ENCODE data around the gene LCP2.

The LCP2 gene

GRCh38 chr5:170283296-170283695 lies 14.3 kb downstream of the LCP2 start:
- Mint-ChIP-seq H3K4me3 (peak overlapping the region; percentile 30), H3K27ac (peak overlapping the region; percentile 92), H3K36me3 (ENCODE audit: low read depth) (peaks cover 75% of the 10 kb centered on the region), H3K4me1 (peaks cover 99% of the 10 kb centered on the region), H3K27me3 (no peaks in the 10 kb centered on the region), H3K9me3 (no peaks in the 10 kb centered on the region)
- DNase-seq (no peak), ATAC-seq (no peak)

GRCh38 chr5:170280011-170280493 lies 17.5 kb downstream of the LCP2 start:
- peak overlapping the region; percentile 92 for H3K27ac Mint-ChIP-seq
- H3K4me3 Mint-ChIP-seq: peak overlapping the region; percentile 57
- no peaks in the 10 kb centered on the region for H3K27me3 Mint-ChIP-seq
- H3K9me3 Mint-ChIP-seq: no peaks in the 10 kb centered on the region
- H3K4me1 Mint-ChIP-seq: peaks cover 97% of the 10 kb centered on the region
- ATAC-seq (no peak), DNase-seq (no peak)
- peaks cover 70% of the 10 kb centered on the region for H3K36me3 Mint-ChIP-seq (ENCODE audit: low read depth)

GRCh38 chr5:170279459-170279817 lies 18.1 kb downstream of the LCP2 start:
- Mint-ChIP-seq H3K27me3 (no peaks in the 10 kb centered on the region), H3K4me1 (peaks cover 97% of the 10 kb centered on the region), H3K36me3 (ENCODE audit: low read depth) (peaks cover 68% of the 10 kb centered on the region), H3K27ac (peak overlapping the region; percentile 92), H3K9me3 (no peaks in the 10 kb centered on the region), H3K4me3 (peak overlapping the region; percentile 57)
- DNase-seq: no peak
- no peak for ATAC-seq

- ATAC-seq: peak; percentile 82
- DNase-seq: peak; percentile 85
- H3K27ac Mint-ChIP-seq: peak overlapping the region; percentile 92
- H3K4me3 Mint-ChIP-seq: peak overlapping the region; percentile 67
- no peaks in the 10 kb centered on the region for H3K27me3 Mint-ChIP-seq
- H3K36me3 Mint-ChIP-seq (ENCODE audit: low read depth): peaks cover 68% of the 10 kb centered on the region
- no peaks in the 10 kb centered on the region for H3K9me3 Mint-ChIP-seq
- peaks cover 97% of the 10 kb centered on the region for H3K4me1 Mint-ChIP-seq
Measured at GRCh38 chr5:170278611-170279458, 18.7 kb downstream of the LCP2 start.

DNA sequence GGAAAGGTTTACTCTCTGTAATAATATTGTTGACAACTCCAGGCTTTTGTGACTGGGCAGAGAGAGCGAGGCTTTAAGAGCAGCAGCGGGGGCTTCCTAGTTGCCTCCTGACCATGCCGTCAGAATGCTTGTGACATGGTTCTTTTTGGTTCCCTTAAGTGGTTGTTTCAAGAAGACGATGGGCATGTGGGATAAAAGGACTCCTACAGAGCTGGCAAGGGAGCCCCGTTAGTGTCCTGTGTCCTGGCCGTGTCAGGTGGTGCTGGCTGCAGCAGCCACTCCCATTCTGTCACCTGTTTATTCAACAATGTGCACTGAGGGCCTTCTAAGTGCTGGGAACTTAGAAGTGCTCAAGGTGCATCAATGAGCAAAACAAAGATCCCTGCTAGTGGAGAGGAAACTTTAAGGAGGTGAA lies 19.7 kb downstream of the LCP2 start:
- no peak for DNase-seq
- Mint-ChIP-seq H3K27ac (peak overlapping the region; percentile 93), H3K4me3 (peak overlapping the region; percentile 60)

DNA sequence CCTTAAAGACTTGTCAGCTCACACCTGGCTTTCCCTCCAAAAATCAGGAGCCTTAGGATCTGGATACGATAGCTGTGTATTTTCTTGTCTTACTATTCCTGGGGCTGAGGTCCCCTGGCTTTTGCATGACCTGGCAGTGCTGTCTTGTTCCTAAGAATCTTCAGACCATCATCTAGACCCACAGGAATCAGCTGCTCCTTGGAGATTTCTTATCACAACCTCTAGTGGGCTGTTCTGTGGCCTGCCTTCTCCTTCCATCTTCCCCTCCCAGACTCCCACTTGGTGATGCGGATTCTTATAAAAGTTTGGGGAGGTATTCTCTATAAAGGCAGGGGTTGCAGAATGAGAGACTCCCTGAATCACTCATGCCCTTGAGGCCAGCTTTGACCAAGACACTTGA lies 21.4 kb downstream of the LCP2 start:
- H3K9me3 Mint-ChIP-seq: no peaks in the 10 kb centered on the region
- H3K4me1 Mint-ChIP-seq: peaks cover 96% of the 10 kb centered on the region
- ATAC-seq: no peak
- peak overlapping the region; percentile 60 for H3K4me3 Mint-ChIP-seq
- peak overlapping the region; percentile 93 for H3K27ac Mint-ChIP-seq
- no peaks in the 10 kb centered on the region for H3K27me3 Mint-ChIP-seq
- peaks cover 70% of the 10 kb centered on the region for H3K36me3 Mint-ChIP-seq (ENCODE audit: low read depth)
- DNase-seq: no peak

More for the DNA sequence above, 19.7 kb downstream of the LCP2 start:
- Mint-ChIP-seq H3K4me1 (peaks cover 97% of the 10 kb centered on the region), H3K36me3 (ENCODE audit: low read depth) (peaks cover 70% of the 10 kb centered on the region), H3K9me3 (no peaks in the 10 kb centered on the region), H3K27me3 (no peaks in the 10 kb centered on the region)
- ATAC-seq: no peak

DNA sequence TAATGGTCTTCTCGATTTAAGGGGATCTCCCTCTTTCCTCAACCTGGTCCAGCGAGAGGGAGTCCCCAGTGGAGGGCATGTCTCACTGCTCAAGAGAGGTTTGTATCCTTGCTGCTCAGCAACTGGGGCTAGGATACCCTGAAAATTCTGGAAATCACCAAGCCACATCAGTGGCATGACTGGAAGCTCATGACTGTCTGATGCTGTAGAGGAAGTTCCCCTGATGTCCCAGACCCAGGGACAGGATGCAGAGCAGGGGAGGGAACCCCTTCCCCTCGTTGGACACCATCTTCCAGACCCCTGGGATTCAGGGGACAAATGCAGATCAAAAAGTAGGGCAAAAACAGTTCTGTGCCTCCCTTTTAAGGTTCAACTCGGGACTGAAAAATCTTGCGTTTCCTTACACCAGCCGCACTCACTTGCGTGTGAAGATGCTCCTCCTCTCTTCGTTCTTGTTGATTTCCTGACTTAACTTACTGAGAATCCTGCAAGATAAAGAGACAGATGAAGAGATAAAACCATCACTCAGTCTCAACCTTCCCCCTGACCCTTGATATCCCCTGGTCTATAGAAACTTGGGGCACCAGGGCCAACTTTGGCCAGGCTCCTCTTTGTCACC lies 22.1 kb downstream of the LCP2 start:
- Mint-ChIP-seq H3K4me3 (peak overlapping the region; percentile 60), H3K27me3 (no peaks in the 10 kb centered on the region), H3K36me3 (ENCODE audit: low read depth) (peaks cover 74% of the 10 kb centered on the region), H3K9me3 (no peaks in the 10 kb centered on the region), H3K27ac (peak overlapping the region; percentile 93), H3K4me1 (peaks cover 96% of the 10 kb centered on the region)
- ATAC-seq (peak; percentile 4), DNase-seq (no peak)

- Mint-ChIP-seq H3K9me3 (no peaks in the 10 kb centered on the region), H3K4me1 (peaks cover 95% of the 10 kb centered on the region), H3K27ac (peak overlapping the region; percentile 93), H3K4me3 (peak overlapping the region; percentile 65), H3K36me3 (ENCODE audit: low read depth) (peaks cover 78% of the 10 kb centered on the region), H3K27me3 (no peaks in the 10 kb centered on the region)
- DNase-seq: no peak
- ATAC-seq: peak; percentile 5
Measured at GRCh38 chr5:170273968-170274710, 23.4 kb downstream of the LCP2 start.

- Mint-ChIP-seq H3K27ac (peak overlapping the region; percentile 90), H3K9me3 (no peaks in the 10 kb centered on the region), H3K4me1 (peaks cover 98% of the 10 kb centered on the region), H3K36me3 (ENCODE audit: low read depth) (peaks cover 88% of the 10 kb centered on the region), H3K4me3 (peak overlapping the region; percentile 51), H3K27me3 (no peaks in the 10 kb centered on the region)
- no peak for DNase-seq
- no peak for ATAC-seq
Measured at GRCh38 chr5:170270293-170271069, 27.1 kb downstream of the LCP2 start.

- H3K4me3 Mint-ChIP-seq: peak overlapping the region; percentile 60
- DNase-seq (peak; percentile 58), ATAC-seq (peak; percentile 82)
- peaks cover 86% of the 10 kb centered on the region for H3K36me3 Mint-ChIP-seq (ENCODE audit: low read depth)
- H3K9me3 Mint-ChIP-seq: no peaks in the 10 kb centered on the region
- H3K4me1 Mint-ChIP-seq: peaks cover 96% of the 10 kb centered on the region
- no peaks in the 10 kb centered on the region for H3K27me3 Mint-ChIP-seq
- peak overlapping the region; percentile 90 for H3K27ac Mint-ChIP-seq
Measured at GRCh38 chr5:170269579-170269978, 28.0 kb downstream of the LCP2 start.

- DNase-seq (no peak), ATAC-seq (no peak)
- peak overlapping the region; percentile 90 for H3K27ac Mint-ChIP-seq
- H3K27me3 Mint-ChIP-seq: no peaks in the 10 kb centered on the region
- H3K4me1 Mint-ChIP-seq: peaks cover 96% of the 10 kb centered on the region
- no peaks in the 10 kb centered on the region for H3K9me3 Mint-ChIP-seq
- H3K4me3 Mint-ChIP-seq: peak overlapping the region; percentile 45
- peaks cover 85% of the 10 kb centered on the region for H3K36me3 Mint-ChIP-seq (ENCODE audit: low read depth)
Measured at GRCh38 chr5:170268884-170269283, 28.7 kb downstream of the LCP2 start.

- Mint-ChIP-seq H3K36me3 (ENCODE audit: low read depth) (peaks cover 85% of the 10 kb centered on the region), H3K27me3 (no peaks in the 10 kb centered on the region), H3K4me1 (peaks cover 96% of the 10 kb centered on the region), H3K27ac (peak overlapping the region; percentile 90), H3K4me3 (peak overlapping the region; percentile 53), H3K9me3 (no peaks in the 10 kb centered on the region)
- no peak for DNase-seq
- ATAC-seq: no peak
Measured at GRCh38 chr5:170268153-170268689, 29.4 kb downstream of the LCP2 start.

- Mint-ChIP-seq H3K27ac (peak overlapping the region; percentile 84), H3K9me3 (no peaks in the 10 kb centered on the region), H3K36me3 (ENCODE audit: low read depth) (peaks cover 86% of the 10 kb centered on the region), H3K27me3 (no peaks in the 10 kb centered on the region), H3K4me1 (peaks cover 96% of the 10 kb centered on the region), H3K4me3 (peak overlapping the region; percentile 53)
- DNase-seq (peak; percentile 85), ATAC-seq (peak; percentile 48)
Measured at GRCh38 chr5:170267431-170268152, 30.0 kb downstream of the LCP2 start.
